Adrenal gland (tissue), 12 donors: Measurements from ENCODE around the gene SYT13. TPM values are rescaled to one million over a fixed set of nuclear protein-coding genes. Genes with fewer than 3 reads are reported as not detected.

ENCODE experiments used
- DNase-seq, 7 donors: peaks; one replicate each; pipeline ENCODE4 v3.0.0-alpha.2; 2019 to 2020
- H3K27ac ChIP-seq, 5 donors: fragments of 200-600 bp; sonication (generic) in 4 of 5; 1 replicate in 3 of 5; 2 replicates in 2 of 5; pipeline versions ENCODE4 v1.5.1 to v1.8.0; 2016 to 2020; ENCODE audit warnings: mild to moderate bottlenecking in 1 of 5
- H3K27me3 ChIP-seq: fragments of 200-600 bp; 2 replicates; pipeline ENCODE4 v1.8.0; 2021
- H3K36me3 ChIP-seq, 2 donors: fragments of 200-600 bp; replicated peaks in 1 of 2; 1 replicate in 1 of 2; 2 replicates in 1 of 2; pipeline versions ENCODE4 v1.5.1 to v1.8.0; 2018 to 2022
- H3K4me1 ChIP-seq, 2 donors: fragments of 200-600 bp; replicated peaks in 1 of 2; 1 replicate in 1 of 2; 2 replicates in 1 of 2; pipeline versions ENCODE4 v1.5.1 to v1.8.0; 2018 to 2021
- H3K4me3 ChIP-seq, 4 donors: fragments of 200-600 bp; sonication (generic) in 3 of 4; one replicate each; pipeline ENCODE4 v1.5.1; 2016 to 2018
- H3K9me3 ChIP-seq, 3 donors: fragments of 200-600 bp; sonication (generic) in 1 of 3; replicated peaks in 1 of 3; 1 replicate in 2 of 3; 2 replicates in 1 of 3; pipeline versions ENCODE4 v1.5.1 to v1.8.0; 2016 to 2021
- CTCF ChIP-seq, 6 experiments: fragments of 450-650 bp in 4 of 6; fragments of 200-600 bp in 2 of 6; sonication (generic) in 1 of 6; IDR thresholded peaks; 1 replicate in 5 of 6; 2 replicates in 1 of 6; pipeline versions ENCODE4 v1.5.1 to v1.8.0; 2016 to 2021; ENCODE audit warnings: antibody characterized with exemption in 6 of 6, mild to moderate bottlenecking in 2 of 6, moderate library complexity in 1 of 6
- POLR2A ChIP-seq, 2 donors: fragments of 450-650 bp; IDR thresholded peaks; one replicate each; pipeline ENCODE4 v1.6.1; 2017; ENCODE audit warnings: antibody characterized with exemption in 2 of 2, mild to moderate bottlenecking in 2 of 2, moderate library complexity in 1 of 2
- WGBS, 4 donors: extraction: QIAGEN DNeasy Blood & Tissue Kit in 2 of 4; methylation state at CpG; one replicate each; pipeline versions ENCODE4 v1.1.5 to v1.1.7; 2013 to 2017; 5-methylcytosine and 5-hydroxymethylcytosine counted together
- intact Hi-C, 2 donors: fragments of 100-400 bp; cut with DNase I; formaldehyde crosslinking; loops; one replicate each; pipeline versions ENCODE4 v1.14.1 to v1.15.0; 2022 to 2023
- polyA plus RNA-seq, 3 donors: library from polyadenylated mRNA; stranded (reverse); fragments of 200-250 nt in 2 of 3; fragments of 350-450 nt in 1 of 3; fragmentation: Illumina TruSeq in 1 of 3; extraction: RNeasy Lipid Tissue Mini Kit (QIAGEN cat#74804) in 1 of 3; gene quantifications; one replicate each; pipeline ENCODE4 v1.2.3, GENCODE V29; 2013 to 2014
- total RNA-seq, 9 donors: library from RNA; depleted of rRNA in 4 of 9; stranded (reverse); fragments of >200 nt in 4 of 9; fragments of 120-200 nt in 1 of 9; fragmentation: NEBNext Ultra II Directional in 1 of 9; extraction: Animal tissue kit (Norgen Biotek cat#: 25700) in 1 of 9; gene quantifications; one replicate each; pipeline versions ENCODE4 v1.1.0 to v1.2.4, GENCODE V29; 2013 to 2023
- donor health status: healthy with polysubstance abuse.
- donor health status: Bipolar disorder and iron deficiency.
- donor health status: DM: yes; HTN: yes; CAD: no.
- donor health status: DM: no; HTN: no; CAD: no.
- donor health status: DM: no; HTN: no; CAD: no.
- donor health status: DM: yes; HTN: yes; CAD: no.

Gene SYT13
- total and polyA plus RNA-seq, 12 donors, result 0.50 to 6.6 (median 2.7) TPM; not detected in 4

- TF ChIP-seq POLR2A (IDR thresholded peaks at IDR 0.05), result no peak
- no peak for TF ChIP-seq CTCF (IDR thresholded peaks at IDR 0.05)
- whole genome bisulfite sequencing, 4 donors, result 42 to 60% (median 44%) methylated on average over 1 of the region's 1 CpG
- H3K27ac ChIP-seq, result no peak overlapping the region
- H3K4me3 ChIP-seq, result no peak overlapping the region
- H3K27me3 ChIP-seq, result peaks cover 38% of the 10 kb centered on the region
- peaks cover 0 to 4% of the 10 kb centered on the region in 2 donors for H3K4me1 ChIP-seq
- H3K9me3 ChIP-seq, result no peaks in the 10 kb centered on the region
- no peaks in the 10 kb centered on the region for H3K36me3 ChIP-seq
- intact Hi-C loops, result loop anchor here in 1 of 2 donors (10.0 kb wide), 1 partner anchor 175 kb away; no protein-coding TSS in a partner anchor
- DNase-seq, result no peak
Observed at GRCh38 chr11:45289369-45289768, 3.2 kb upstream of the SYT13 start.

GRCh38 chr11:45288339-45288738 is 2.2 kb upstream of the SYT13 start:
- H3K27me3 ChIP-seq, result peaks cover 38% of the 10 kb centered on the region

GRCh38 chr11:45287316-45287903 is 1.3 kb upstream of the SYT13 start:
- 61 to 95% (median 73%) methylated on average over 3 of the region's 3 CpGs for WGBS, 4 donors
- Histone ChIP-seq H3K4me1 (peaks cover 0 to 4% of the 10 kb centered on the region in 2 donors), H3K36me3 (no peaks in the 10 kb centered on the region), H3K9me3 (no peaks in the 10 kb centered on the region), H3K27me3 (peaks cover 34% of the 10 kb centered on the region), H3K4me3 (no peak overlapping the region), H3K27ac (no peak overlapping the region)
- intact Hi-C loops, result loop anchor here in 1 of 2 donors (10.0 kb wide), 1 partner anchor 173 kb away; no protein-coding TSS in a partner anchor
- DNase-seq, result no peak
- TF ChIP-seq CTCF (IDR thresholded peaks at IDR 0.05) (no peak), POLR2A (IDR thresholded peaks at IDR 0.05) (no peak)

More at GRCh38 chr11:45288339-45288738, 2.2 kb upstream of the SYT13 start:
- no peaks in the 10 kb centered on the region for H3K9me3 ChIP-seq
- H3K4me3 ChIP-seq, result no peak overlapping the region
- intact Hi-C loops, result loop anchor here in 1 of 2 donors (10.0 kb wide), 1 partner anchor 174 kb away; no protein-coding TSS in a partner anchor
- no peaks in the 10 kb centered on the region for H3K36me3 ChIP-seq
- H3K4me1 ChIP-seq, result peaks cover 0 to 4% of the 10 kb centered on the region in 2 donors
- no peak for DNase-seq
- 8 to 55% (median 48%) methylated on average over 1 to 2 of the region's 2 CpGs for WGBS, 4 donors
- TF ChIP-seq CTCF (IDR thresholded peaks at IDR 0.05) (no peak), POLR2A (IDR thresholded peaks at IDR 0.05) (no peak)
- no peak overlapping the region for H3K27ac ChIP-seq

- Histone ChIP-seq H3K4me1 (peaks cover 0 to 4% of the 10 kb centered on the region in 2 donors), H3K27ac (no peak overlapping the region), H3K4me3 (no peak overlapping the region), H3K27me3 (peaks cover 34% of the 10 kb centered on the region), H3K9me3 (no peaks in the 10 kb centered on the region), H3K36me3 (no peaks in the 10 kb centered on the region)
- TF ChIP-seq POLR2A (IDR thresholded peaks at IDR 0.05), result no peak
- TF ChIP-seq CTCF (IDR thresholded peaks at IDR 0.05), result no peak
- WGBS, 4 donors, result 21 to 34% (median 25%) methylated on average over 13 of the region's 13 CpGs
- DNase-seq, result no peak
- intact Hi-C loops, result loop anchor here in 1 of 2 donors (10.0 kb wide), 1 partner anchor 171 kb away; no protein-coding TSS in a partner anchor
Observed at GRCh38 chr11:45285250-45285828, 802 bp downstream of the SYT13 start.
